GM21390 (cell line): ENCODE data around the gene KDELR1.
"Not testable (repeated sequence)": the region's sequence is repeated elsewhere in the genome, so short reads cannot be mapped to it uniquely, and the experiment has no call there.

Source experiments
- ATAC-seq: cut with Tn5 transposase; IDR thresholded peaks from one replicate; pipeline ENCODE4 v1.9.1; 2021; ENCODE audit not compliant: unreplicated experiment

The KDELR1 gene

DNA sequence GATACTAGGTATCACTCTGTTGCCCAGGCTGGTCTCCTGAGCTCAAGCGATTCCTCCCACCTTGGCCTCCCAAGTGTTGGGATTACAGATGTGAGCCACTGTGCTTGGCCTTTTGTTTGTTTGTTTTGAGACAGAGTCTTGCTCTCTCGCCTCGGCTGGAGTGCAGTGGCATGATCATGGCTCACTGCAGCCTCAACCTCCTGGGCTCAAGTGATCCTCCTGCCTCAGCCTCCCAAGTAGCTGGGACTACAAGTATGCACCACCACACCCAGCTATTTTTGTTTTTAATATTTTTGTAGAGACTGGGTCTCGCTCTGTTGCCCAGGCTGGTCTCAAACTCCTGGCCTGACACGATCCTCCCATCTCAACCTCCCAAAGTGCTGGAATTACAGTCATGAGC is 19.6 kb downstream of the KDELR1 start:
- not testable (repeated sequence) for ATAC-seq

- no peak for ATAC-seq
These were observed 20.0 kb downstream of the KDELR1 start for GRCh38 chr19:48371367-48371766.

- no peak for ATAC-seq
These were observed 20.4 kb downstream of the KDELR1 start for GRCh38 chr19:48370955-48371354.

DNA sequence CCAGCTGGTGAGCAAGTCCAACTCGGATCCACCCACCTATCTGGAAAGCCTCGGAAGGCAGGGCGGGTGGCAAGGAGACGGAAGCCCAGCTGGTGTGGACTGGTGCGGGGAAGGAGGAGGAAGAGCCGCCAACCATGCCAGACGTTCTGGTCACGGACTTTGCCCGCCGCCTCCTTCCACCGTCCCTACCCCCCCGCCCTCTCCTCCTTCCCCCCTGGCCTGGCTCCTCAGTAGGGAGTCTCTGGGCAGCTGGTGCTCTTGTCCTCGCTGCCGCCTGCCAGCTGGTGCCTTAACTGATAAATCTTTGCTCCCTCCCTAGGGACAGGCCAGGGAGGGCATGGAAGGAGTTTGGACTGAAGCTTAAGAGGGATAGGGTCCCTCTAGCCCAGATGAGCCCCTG is 22.4 kb downstream of the KDELR1 start:
- ATAC-seq, result no peak

DNA sequence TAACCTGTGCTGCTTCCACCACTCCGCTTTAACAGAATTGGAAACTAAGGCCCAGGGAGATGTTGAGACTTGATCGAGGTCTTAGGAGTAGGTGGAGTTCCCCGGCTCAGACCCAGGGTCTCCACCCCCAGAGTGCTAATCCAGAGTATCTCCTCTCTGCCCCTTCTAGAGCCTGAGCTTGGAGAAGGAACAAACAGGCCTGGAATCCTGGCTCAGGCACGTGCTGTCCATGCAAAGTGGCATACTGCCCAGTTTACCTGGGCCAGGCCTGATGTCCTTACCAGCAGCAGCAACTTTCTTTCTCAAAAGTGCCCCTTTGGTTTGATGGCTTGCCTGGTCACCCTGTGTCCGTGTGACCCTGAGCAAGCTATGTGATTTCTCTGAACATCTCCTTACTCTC is 23.5 kb downstream of the KDELR1 start:
- ATAC-seq, result no peak

DNA sequence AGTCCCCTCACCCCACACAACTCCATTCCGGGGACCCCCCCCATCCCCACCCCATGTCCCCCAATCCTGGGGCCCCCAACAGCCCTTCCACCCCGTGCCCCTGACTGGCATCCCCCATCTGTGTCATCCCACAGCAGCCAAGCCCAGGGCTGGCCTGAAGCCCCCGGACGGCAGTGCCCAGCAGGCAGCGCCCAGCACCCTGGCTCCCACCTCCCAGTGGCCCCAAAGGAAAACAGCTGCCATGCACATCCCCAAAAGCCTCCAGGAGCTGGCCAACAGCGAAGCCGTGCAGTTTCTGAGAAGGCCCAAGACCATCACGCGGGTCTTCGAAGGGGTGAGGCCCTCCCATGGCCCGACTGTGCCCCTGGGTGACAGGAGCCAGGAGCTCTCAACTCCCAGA is 25.7 kb downstream of the KDELR1 start:
- ATAC-seq, result no peak

GRCh38 chr19:48364598-48365348 is 26.6 kb downstream of the KDELR1 start:
- ATAC-seq, result no peak

DNA sequence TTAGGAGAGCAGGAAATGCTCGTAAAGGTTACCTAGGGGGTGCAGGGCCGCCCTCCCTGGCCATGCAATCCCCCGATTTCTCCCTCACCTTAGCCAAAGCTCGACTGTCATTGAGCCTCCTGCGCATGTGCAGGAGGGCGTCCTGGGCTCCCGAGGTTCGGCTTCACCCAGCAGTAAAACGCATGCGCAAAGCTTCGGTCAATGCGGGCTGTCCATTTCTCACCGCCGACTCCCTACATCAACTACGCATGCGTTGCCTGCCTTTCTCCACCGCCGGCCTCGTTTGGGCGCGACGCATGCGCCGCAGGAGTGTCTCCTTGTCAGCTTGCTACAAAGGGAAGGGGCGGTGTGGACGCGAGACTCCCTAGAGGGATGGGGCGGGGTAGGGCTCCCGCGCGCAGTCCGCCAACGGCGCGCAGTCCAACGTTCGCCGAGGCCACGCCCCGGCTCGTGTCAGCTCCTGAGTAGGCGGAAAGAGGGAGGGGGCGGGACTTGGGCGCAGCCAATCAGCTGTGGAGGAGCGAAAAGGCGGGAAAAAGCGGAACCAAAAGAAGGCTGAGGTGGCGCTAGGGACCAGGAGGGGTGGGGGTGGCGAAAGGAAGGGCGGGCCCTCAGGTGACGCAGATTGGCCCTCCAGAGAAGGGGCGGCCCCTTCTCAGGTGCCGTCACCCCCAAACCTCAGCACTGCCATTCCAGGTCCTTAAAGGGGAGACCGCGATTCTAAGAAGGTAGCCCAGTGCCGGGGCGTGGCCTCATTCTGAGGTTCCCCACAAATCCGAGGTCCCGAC is 27.3 kb downstream of the KDELR1 start, which contains the start of the genes SYNGR4 and TMEM143:
TSS of gene SYNGR4 (plus strand) at position 558 of the 788 bp plus-strand sequence. CDS start 1,476 bp downstream, outside the sequence.
TSS of gene TMEM143 (minus strand) at position 131 of the 788 bp plus-strand sequence. CDS start at position 111, 20 bp downstream.
- peak; percentile 73 for ATAC-seq

DNA sequence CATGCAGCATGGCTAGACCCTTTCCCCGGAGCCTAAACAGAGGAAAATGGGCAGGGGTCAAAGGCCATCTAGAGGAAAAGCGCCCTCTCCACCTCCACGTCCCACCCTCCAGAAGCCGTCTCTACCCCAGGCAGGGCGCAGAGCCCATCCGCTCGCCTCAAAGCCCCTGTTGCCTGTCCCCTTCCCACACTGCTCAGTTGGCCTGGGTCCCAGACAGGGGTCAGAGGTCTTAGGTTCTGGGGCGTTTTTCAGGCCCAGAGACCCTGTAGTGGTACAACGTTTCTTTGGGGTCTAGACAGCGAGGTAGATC is 27.9 kb downstream of the KDELR1 start:
- peak; percentile 9 for ATAC-seq

DNA sequence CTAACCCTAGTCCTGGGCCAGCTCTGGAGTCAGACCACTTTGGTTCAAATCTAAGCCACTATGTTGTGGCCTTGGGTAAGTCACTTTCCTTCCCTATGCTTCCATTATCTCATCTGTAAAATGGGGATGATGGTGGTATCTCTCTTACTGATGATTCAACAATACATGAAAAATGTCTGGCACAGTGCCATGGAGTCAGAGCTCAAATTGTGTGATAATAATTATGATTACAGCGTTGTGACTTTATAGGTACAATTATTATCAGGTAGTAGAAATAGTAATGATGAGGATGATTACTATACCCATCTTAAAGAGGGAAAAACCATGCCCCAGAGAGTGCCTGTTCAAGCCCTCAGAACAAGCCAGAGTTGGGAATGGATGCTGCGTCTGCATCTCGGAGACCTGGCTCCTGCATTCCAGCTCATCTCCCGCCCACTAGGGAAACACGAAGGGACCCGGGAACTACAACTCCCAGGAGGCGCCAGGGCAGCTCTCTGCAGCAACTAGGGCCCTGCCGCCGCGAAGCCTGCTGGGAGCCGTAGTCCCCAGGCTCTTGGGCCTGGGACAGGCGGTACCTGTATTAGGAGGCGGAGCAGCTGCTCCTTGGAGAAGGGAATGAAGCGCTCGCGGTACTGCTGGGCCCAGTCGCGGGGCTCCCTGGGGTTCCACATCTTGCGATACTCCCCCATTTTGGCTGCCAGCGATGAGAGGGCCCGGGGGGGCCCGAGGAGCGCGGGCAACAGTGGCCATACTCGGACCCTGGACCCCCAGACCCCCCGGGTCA is 28.4 kb downstream of the KDELR1 start:
- ATAC-seq, result peak; percentile 58

GRCh38 chr19:48361912-48362311 is 29.4 kb downstream of the KDELR1 start:
- ATAC-seq, result no peak

DNA sequence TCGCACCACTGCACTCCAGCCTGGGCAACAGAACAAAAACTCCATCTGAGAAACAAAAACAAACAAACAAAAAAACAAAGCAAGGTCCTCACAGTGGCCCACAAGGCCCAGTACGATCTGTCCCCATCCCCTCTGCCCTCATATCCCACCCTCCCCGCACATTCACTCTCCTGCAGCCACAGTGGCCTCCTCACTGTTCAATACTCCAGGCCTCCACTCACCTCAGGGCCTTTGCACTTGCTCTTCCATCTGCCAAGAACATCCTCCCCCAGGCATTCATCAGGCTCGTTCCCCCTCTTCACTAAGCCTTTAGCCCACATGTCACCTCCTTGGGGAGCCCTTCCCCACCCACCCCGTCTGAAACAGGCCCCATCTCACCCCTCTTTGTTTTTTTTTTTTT is 32.2 kb downstream of the KDELR1 start:
- no peak for ATAC-seq

- no peak for ATAC-seq
These were observed 35.9 kb downstream of the KDELR1 start for GRCh38 chr19:48355365-48355954.

- ATAC-seq, result no peak
These were observed 36.9 kb downstream of the KDELR1 start for GRCh38 chr19:48354332-48354992.

DNA sequence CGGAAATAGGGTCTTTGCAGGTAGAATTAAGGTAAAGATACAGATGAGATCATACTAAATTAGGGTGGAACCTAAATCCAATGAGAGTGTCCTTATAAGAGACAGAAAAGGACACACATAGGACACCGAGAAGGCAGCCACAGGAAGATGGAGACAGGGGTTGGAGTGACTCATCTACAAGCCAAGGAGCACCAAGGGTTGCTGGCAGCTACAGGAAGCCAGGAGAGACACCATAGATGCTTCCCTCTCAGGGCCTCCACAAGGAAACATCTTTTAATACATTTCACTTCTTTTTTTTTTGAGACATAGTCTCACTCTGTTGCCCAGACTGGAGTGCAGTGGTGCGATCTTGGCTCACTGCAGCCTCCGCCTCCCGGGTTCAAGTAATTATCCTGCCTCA is 37.7 kb downstream of the KDELR1 start:
- no peak for ATAC-seq

DNA sequence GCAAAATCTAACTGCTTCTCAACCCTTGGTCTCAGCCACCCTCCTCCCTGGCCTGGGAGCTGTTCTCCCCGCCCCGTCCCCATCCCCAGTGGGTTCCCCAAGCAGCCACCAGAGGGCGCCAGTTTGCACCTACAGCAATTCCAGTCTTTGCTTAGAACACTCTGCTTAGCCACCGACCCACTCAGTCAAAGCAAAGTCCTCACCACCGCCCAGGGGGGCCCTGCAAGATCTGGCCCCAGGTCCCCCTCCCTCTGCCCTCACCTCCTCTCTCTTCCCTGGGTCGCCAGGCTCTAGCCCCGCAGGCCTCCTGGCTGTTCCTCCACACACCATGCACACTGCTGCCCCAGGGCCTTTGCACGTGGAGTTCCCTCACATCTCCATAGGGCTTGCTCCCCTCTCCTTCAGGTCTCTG is 40.0 kb downstream of the KDELR1 start:
- no peak for ATAC-seq

DNA sequence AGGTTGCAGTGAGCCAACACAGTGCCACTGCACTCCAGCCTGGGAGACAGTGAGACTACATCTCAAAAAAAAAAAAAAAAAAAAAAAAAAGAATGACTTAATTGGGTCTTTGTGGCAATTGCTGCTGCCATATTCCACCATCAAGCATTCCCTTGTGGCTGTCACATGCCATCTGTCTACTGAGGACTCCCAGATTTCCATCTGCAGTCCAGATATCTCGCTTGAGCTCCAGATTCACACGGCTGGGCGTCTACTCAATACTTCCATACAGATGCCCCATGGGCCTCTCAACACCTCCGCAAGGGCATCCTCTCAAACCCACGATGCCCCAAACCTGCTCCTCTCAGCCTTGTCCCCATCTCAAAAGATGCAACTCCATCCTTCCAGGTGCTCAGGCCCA is 40.5 kb downstream of the KDELR1 start:
- no peak for ATAC-seq

DNA sequence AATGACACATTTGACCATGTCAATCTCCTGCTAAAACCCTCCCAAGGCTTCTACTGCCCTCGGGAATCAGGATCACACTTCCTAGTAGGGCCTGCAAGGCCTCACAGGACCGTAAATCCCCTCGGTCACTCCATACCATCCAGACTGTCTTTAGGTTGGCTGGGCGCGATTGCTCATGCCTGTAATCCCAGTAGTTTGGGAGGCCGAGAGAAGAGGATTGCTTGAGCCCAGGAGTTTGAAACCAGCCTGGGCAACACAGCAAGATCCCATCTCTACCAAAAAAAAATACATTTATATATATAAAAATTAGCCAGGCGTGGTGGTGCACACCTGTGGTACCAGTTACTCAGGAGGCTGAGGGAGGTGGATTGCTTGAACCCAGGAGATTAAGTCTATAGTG is 42.6 kb downstream of the KDELR1 start:
- no peak for ATAC-seq

DNA sequence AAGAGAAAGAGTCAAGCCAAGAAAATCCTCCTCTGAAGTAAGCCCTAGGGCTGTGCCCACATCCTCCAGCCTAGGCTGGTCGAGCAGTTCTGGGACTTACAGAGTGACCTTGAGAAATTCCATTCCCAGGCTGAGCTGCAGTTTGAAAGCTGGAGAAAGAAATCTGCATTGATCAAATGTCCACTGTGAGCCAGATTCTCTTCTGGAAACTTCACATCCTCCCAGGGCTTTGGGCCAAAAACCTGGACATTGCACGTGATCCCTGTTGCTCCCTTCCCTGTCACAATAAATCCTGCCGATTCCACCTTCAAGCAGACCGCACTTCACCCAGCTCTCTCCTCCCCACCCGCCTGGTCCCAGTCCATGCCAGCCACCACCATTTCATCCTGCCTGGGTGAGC is 43.3 kb downstream of the KDELR1 start:
- no peak for ATAC-seq

DNA sequence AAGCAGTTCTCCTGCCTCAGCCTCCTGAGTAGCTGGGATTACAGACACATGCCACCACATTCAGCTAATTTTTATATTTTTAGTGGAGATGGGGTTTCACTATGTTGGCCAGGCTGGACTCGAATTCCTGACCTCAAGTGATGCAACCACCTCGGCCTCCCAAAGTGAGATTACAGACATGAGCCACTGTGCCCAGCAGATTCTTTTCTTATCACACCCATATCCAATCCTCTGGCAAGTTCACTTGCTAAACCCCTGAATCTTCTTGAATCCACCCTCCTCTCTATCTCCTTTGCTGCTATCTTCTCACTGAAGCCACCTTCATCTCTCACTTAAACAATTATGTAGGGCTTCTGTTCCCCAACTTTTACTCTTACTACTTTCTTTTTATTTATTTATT is 45.2 kb downstream of the KDELR1 start:
- ATAC-seq, result no peak

DNA sequence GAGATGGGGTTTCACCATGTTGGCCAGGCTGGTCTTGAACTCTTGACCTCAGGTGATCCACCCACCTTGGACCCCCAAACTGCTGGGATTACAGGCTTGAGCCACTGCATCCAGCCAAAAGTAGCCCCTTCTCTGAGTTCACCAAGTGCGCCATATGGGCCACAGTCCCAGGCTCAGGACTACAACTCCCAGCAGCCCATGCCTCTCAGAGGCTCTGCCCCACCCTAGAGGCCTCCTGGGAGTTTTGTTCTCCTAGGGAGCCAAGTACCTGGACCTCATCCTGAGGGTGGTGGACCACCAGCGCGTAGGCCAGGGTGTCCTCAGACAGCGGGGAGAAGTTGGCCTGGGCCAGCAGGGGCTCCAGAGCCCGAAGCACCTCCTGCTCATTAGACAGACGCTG is 46.5 kb downstream of the KDELR1 start:
- no peak for ATAC-seq
